K562 (cell line): Measurements from ENCODE around the gene SUPT5H. TPM values are rescaled to one million over a fixed set of nuclear protein-coding genes. Genes with fewer than 3 reads are reported as not detected.

Experiments
- BRD4 ChIP-seq: fragments of 200-600 bp; sonication (generic); IDR thresholded peaks from 2 replicates; pipeline ENCODE4 v1.6.1; 2017; ENCODE audit warnings: inconsistent platforms
- GABPB2 ChIP-seq: fragments of 250-450 bp; sonication (Bioruptor Pico); conservative IDR thresholded peaks from 2 replicates; pipeline ENCODE4 v1.5.1; 2021; ENCODE audit warnings: mild to moderate bottlenecking
- MCM7 ChIP-seq, 2 experiments: fragments of 450-650 bp; IDR thresholded peaks; 2 replicates each; pipeline ENCODE4 v1.6.1; 2016 to 2018
- MYNN ChIP-seq, 2 experiments: sonication (generic); formaldehyde crosslinking in 1 of 2; IDR thresholded peaks; 2 replicates each; pipeline versions ENCODE4 v1.5.0 to v1.6.1; 2016 to 2020; ENCODE audit warnings: antibody characterized with exemption in 1 of 2, missing genetic modification reagents in 1 of 2
- NCOA6 ChIP-seq: fragments of 450-650 bp; IDR thresholded peaks from 2 replicates; pipeline ENCODE4 v1.6.1; 2017; ENCODE audit warnings: mild to moderate bottlenecking
- PTRF ChIP-seq: fragments of 450-650 bp; IDR thresholded peaks from 2 replicates; pipeline ENCODE4 v1.6.1; 2016; ENCODE audit warnings: mild to moderate bottlenecking, missing genetic modification characterization, missing compliant biosample characterization
- RHOXF2B ChIP-seq: fragments of 250-450 bp; sonication (Bioruptor Pico); conservative IDR thresholded peaks from 2 replicates; pipeline ENCODE4 v1.5.1; 2021
- SNIP1 ChIP-seq: fragments of 450-650 bp; IDR thresholded peaks from 2 replicates; pipeline ENCODE4 v1.7.1; 2017; ENCODE audit warnings: low read depth, mild to moderate bottlenecking
- SRSF9 ChIP-seq: fragments of 200-400 bp; formaldehyde crosslinking; IDR thresholded peaks from 2 replicates; pipeline ENCODE4 v1.6.1; 2017; ENCODE audit warnings: low read depth, low read length, borderline replicate concordance
- TBP ChIP-seq: optimal IDR thresholded peaks from 2 replicates; pipeline ENCODE3; 2011; ENCODE audit warnings: low read depth, low read length, improper control_type of control experiment
- ZNF12 ChIP-seq: sonication (generic); formaldehyde crosslinking; IDR thresholded peaks from 2 replicates; pipeline ENCODE4 v1.4.0; 2020; ENCODE audit warnings: mild to moderate bottlenecking, missing genetic modification reagents
- ZNF184 ChIP-seq: sonication (generic); formaldehyde crosslinking; IDR thresholded peaks from 2 replicates; pipeline ENCODE4 v1.5.0; 2020; ENCODE audit warnings: missing genetic modification reagents
- ZNF224 ChIP-seq: sonication (generic); formaldehyde crosslinking; IDR thresholded peaks from 2 replicates; pipeline ENCODE4 v1.8.0; 2022; ENCODE audit warnings: mild to moderate bottlenecking, missing genetic modification reagents
- ZNF408 ChIP-seq: fragments of 250-450 bp; sonication (Bioruptor Pico); IDR thresholded peaks from 2 replicates; pipeline ENCODE4 v1.4.0; 2020; ENCODE audit warnings: low read depth, mild to moderate bottlenecking, moderate library complexity
- ZZZ3 ChIP-seq: fragments of 450-650 bp; IDR thresholded peaks from 2 replicates; pipeline ENCODE4 v1.6.1; 2016; ENCODE audit warnings: antibody characterized with exemption, mild to moderate bottlenecking, moderate library complexity
- polyA plus RNA-seq, 8 experiments: library from polyadenylated mRNA; depleted of rRNA in 4 of 8; stranded (reverse) in 5 of 8; unstranded in 3 of 8; fragments of >200 nt; fragmentation: Nextera tagmentation in 2 of 8; fragmentation: Illumina TruSeq in 1 of 8; extraction: Ambion mirVana in 2 of 8; extraction: Trizol in 1 of 8; gene quantifications; 2 replicates each; pipeline versions ENCODE4 v1.2.1 to v1.2.3, GENCODE V29; 2011 to 2014; ENCODE audit warnings: inconsistent platforms in 1 of 8, missing spikeins in 1 of 8
- total RNA-seq, 7 experiments: library from RNA; depleted of rRNA in 6 of 7; stranded (reverse); fragments of >200 nt in 6 of 7; fragmentation: Illumina TruSeq in 2 of 7; extraction: Trizol in 2 of 7; gene quantifications; 2 replicates each; pipeline versions ENCODE4 v1.2.1 to v1.2.3, GENCODE V29; 2011 to 2021; ENCODE audit warnings: low replicate concordance in 1 of 7
- TF ChIP-seq, protein P1 (sequence below): fragments of 250-450 bp; sonication (Bioruptor Pico); IDR thresholded peaks from 2 replicates; pipeline ENCODE4 v1.5.0; 2020; ENCODE audit warnings: mild to moderate bottlenecking, borderline replicate concordance
- TF ChIP-seq, protein P2 (sequence below): fragments of 250-450 bp; sonication (Bioruptor Pico); IDR thresholded peaks from 2 replicates; pipeline ENCODE4 v1.4.0; 2020
- TF ChIP-seq, protein P3 (sequence below): fragments of 450-650 bp; IDR thresholded peaks from 2 replicates; pipeline ENCODE4 v1.6.1; 2016; ENCODE audit warnings: mild to moderate bottlenecking

The SUPT5H gene
- total and polyA plus RNA-seq, 9 of the 15 experiments (the other 6 are each of a cell fraction or from before 2014, with no cell fraction given) = 13.3 to 85.9 (median 35.9) TPM

- TF ChIP-seq, protein P1, sequence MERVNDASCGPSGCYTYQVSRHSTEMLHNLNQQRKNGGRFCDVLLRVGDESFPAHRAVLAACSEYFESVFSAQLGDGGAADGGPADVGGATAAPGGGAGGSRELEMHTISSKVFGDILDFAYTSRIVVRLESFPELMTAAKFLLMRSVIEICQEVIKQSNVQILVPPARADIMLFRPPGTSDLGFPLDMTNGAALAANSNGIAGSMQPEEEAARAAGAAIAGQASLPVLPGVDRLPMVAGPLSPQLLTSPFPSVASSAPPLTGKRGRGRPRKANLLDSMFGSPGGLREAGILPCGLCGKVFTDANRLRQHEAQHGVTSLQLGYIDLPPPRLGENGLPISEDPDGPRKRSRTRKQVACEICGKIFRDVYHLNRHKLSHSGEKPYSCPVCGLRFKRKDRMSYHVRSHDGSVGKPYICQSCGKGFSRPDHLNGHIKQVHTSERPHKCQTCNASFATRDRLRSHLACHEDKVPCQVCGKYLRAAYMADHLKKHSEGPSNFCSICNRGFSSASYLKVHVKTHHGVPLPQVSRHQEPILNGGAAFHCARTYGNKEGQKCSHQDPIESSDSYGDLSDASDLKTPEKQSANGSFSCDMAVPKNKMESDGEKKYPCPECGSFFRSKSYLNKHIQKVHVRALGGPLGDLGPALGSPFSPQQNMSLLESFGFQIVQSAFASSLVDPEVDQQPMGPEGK (CRISPR knock-in tag) = no peak
- TF ChIP-seq ZNF224 (CRISPR knock-in tag) (no peak), ZNF12 (no peak), ZNF184 (CRISPR knock-in tag) (no peak), MCM7 (IDR thresholded peaks at IDR 0.05) (no peak), BRD4 (no peak), TBP (peak; percentile 21), MYNN (IDR thresholded peaks at IDR 0.05) (0 out of 2 replicates have a peak, but pooled peaks have one; percentile 49), MYNN (CRISPR knock-in tag; IDR thresholded peaks at IDR 0.05) (no peak), ZNF408 (CRISPR knock-in tag) (no peak), ZZZ3 (no peak), SNIP1 (no peak), PTRF (tag) (no peak), RHOXF2B (CRISPR knock-in tag) (no peak), NCOA6 (no peak), SRSF9 (no peak), GABPB2 (CRISPR knock-in tag) (no peak)
- TF ChIP-seq, protein P2, sequence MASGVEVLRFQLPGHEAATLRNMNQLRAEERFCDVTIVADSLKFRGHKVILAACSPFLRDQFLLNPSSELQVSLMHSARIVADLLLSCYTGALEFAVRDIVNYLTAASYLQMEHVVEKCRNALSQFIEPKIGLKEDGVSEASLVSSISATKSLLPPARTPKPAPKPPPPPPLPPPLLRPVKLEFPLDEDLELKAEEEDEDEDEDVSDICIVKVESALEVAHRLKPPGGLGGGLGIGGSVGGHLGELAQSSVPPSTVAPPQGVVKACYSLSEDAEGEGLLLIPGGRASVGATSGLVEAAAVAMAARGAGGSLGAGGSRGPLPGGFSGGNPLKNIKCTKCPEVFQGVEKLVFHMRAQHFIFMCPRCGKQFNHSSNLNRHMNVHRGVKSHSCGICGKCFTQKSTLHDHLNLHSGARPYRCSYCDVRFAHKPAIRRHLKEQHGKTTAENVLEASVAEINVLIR (CRISPR knock-in tag) = no peak
- TF ChIP-seq, protein P3, sequence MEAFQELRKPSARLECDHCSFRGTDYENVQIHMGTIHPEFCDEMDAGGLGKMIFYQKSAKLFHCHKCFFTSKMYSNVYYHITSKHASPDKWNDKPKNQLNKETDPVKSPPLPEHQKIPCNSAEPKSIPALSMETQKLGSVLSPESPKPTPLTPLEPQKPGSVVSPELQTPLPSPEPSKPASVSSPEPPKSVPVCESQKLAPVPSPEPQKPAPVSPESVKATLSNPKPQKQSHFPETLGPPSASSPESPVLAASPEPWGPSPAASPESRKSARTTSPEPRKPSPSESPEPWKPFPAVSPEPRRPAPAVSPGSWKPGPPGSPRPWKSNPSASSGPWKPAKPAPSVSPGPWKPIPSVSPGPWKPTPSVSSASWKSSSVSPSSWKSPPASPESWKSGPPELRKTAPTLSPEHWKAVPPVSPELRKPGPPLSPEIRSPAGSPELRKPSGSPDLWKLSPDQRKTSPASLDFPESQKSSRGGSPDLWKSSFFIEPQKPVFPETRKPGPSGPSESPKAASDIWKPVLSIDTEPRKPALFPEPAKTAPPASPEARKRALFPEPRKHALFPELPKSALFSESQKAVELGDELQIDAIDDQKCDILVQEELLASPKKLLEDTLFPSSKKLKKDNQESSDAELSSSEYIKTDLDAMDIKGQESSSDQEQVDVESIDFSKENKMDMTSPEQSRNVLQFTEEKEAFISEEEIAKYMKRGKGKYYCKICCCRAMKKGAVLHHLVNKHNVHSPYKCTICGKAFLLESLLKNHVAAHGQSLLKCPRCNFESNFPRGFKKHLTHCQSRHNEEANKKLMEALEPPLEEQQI = no peak
These were observed 47.8 kb upstream of the SUPT5H start (continued) for GRCh38 chr19:39397360-39398296.
